HG03439 (cell line): ENCODE results near the gene VWF.

Experiments used
- ATAC-seq: cut with Tn5 transposase; IDR thresholded peaks from one replicate; pipeline ENCODE4 v1.9.1; 2021; ENCODE audit warnings: mild to moderate bottlenecking, moderate library complexity; ENCODE audit not compliant: unreplicated experiment

Gene VWF

DNA sequence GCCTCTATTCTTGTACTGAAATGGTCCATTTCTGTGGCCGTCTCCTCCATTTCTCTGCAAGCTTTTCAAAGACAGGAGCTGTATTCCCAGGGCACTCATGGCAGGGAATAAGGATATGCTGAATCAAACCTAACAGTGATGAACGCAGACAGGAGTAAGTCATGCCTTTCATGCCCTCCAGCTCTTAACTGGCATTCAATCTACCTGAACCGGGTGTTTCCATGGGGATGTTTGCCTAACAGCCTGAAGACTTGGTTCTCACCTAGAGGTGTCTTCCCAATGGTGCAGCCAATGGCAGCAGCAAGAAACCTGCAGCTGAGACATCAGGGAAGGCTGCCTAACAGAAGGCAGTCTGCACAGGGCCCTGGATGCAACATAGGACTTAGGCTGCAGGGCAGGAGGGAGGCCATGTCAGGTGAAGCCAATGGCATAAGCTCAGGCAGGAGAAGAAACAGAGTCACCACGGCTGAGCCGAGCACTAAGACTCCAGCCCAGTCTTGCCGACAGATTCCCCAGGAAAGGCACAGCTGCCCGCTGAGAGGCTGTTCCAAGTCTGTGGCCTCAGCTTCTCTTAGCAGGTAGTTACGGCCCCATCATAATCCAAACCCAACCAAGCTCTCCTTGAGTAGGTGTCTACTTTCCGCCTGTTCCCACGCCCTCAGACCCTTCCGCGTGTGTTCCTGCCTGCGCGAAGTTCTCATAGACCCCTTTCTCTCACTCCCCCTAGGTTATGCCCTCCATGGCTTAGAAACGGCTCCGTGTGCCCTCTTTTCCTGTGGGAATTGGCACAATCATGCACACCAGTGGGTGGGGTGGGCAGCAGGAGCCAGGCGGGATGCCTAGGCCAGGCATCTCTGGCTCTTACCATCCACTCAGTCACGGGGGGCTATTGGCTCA is 44.1 kb downstream of the VWF start:
- ATAC-seq: no peak

DNA sequence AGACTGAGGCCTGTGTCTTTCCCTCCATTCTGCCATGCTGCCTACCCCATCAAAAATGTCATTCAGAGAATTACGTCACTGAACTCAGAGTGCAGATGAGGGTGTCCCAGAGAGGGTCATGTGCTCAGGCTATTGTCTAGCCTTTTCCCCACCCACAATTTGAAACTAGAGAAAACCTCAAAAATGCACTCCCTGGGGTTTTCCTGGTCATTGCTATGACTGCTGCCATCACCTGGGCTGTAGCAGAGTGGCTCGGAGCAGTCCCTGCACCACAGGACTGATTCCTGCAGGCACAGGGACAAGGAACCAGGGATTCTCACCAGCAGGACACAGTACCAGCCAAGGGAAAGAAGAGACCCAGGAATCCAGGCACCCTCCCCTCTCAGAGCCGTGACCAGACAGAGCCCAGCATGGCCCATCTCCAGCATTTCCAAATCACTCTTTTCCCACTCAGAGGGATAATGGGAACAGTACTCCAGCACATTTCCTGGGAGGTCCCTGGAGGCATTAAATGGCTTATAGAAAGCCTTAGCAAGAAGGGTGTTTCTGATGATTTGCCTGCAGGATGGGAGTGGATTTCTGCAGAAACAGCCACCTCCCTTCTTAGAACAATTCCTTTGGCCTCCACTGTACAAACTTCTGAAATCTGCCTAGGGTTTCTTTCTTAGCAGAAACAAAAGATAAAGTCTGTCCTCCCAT is 45.9 kb downstream of the VWF start:
- no peak for ATAC-seq

DNA sequence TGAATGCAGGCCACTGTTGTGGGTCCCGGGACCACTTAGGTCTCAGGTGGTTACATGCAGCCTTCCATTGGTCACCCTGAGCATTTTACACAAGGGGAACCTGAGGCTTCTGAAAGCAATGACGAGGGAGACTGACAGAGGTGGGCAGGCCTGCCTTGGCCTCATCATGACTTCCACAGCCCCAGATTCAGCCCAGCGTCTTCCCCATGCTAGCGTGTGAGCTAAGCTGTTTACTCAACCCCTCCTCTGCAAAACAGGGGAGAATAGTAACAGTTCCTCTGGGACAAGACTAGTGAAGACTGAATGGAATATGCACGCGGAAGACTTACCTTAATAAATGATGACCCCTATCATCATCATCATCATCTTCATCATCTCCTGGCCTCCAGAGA is 46.8 kb downstream of the VWF start:
- ATAC-seq: no peak

DNA sequence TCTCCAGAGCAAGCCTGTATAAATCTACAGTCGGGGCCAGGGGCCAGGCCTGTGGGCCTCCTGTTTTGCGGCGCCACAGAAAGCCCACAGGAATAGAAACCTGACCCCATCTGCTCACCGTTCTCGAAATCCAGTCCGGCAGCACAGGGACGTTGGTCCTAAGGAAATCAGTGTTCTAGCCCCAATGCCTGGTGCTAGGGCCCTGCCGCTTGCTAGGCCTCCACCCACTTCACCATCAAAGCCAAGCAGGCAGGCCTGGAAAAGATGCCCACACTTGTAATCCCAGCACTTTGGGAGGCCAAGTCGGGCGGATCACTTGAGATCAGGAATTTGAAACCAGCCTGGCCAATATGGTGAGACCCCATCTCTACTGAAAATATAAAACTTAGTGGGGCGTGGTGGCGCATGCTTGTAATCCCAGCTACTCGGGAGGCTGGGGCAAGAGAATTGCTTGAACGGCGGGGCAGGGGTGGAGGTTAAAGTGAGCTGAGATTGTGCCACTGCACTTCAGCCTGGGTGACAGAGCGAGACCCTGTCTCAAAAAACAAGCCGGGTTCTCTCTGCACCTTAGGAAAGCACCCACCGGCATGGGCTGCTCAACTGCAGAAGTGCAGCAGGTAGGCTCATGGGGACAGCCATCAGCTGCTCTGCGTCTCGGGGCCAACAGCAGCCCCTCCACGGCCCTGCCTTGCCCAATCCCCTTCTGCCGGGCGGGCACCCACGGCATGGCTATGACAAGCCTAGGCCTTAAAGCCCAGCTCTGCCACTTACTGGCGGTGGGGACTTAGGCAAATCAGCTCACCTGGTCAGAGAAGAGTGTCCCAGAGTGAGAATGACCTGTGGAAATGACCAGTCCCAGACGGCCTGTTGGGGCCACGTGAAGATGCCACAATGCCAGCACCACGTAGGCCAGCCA is 47.4 kb downstream of the VWF start:
- ATAC-seq: no peak

DNA sequence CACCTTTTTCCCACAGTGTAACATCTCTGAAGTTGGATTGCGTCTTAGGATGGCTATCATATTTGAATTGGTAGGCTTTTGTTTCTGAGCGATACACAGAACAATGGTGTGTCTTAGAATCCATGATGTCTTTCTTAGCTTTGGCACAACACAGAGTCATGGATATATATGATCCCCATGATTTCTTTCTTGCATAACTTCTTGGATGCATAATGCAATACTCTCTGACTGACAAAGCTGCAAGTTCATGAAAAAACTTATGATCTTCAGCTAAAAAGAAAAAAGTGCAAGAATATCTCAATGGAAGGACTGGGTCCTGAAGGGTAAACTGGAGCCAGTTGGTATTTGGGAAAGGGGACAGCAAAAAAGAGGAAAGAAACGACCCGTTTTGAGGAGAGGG is 48.1 kb downstream of the VWF start:
- no peak for ATAC-seq

DNA sequence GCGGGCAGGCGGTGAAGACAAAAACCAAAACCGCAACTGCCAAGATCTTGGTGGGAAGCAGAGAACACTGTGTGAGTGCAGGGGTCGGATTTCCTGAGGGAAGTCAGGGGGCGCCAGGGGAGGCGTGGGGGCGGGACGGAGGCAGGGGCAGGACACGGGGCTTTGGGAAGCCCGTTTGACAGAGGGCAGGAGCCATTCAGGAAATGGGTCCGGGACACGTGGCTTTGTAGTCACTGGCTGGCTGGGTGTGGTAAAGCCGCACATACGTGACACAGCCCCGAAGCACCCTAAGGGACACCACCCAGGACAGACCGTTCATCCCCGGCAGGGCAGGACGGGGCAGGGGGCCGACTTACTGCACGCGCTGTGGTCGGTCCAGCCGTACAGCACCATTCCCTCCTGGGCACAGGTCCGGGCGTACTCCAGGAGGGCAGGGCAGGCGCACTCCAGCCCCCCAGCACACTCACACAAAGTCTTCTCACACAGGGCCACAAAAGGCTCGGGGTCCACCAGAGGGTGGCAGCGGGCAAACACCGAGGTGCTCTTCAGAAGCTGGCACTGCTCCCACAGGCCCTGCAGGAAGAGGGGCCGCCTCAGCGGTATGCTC is 49.4 kb downstream of the VWF start:
- no peak for ATAC-seq

DNA sequence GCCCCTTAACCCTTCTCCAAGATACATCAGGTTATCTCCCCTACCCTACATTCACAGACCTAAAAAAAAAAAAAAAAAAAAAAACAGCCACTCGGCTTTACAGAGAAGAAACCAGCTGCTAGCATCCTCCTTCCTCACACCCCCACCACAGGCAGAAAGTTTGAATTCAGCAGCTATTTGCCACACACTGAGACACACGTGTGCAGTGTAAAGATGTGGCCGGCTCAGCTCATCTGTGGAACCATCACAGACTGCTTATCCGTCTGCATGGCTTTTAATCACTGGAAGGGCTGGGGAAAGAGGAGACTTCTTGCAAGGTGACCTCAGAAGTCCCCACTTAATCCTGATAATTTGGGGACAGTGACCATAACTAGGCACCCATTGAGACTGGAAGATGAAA is 50.0 kb downstream of the VWF start:
- ATAC-seq: no peak

DNA sequence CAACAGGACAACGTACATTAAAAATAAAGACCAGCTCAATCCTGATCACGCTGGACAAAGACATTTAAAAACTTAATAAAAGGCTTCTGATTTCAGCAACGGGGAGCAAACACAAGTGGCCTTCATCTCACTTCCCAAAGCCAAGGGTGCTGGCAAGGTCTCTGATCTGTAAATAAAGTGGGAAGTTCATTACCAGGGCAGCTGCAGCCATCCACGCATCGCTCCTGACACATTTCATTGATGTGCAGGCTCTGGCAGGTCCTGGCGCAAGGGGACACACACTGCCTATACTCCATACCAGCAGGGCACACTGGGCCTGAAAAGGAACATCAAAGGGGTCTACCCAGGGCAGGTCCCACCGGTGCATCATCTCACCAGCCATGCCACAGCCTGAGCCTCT is 51.0 kb downstream of the VWF start:
- no peak for ATAC-seq

DNA sequence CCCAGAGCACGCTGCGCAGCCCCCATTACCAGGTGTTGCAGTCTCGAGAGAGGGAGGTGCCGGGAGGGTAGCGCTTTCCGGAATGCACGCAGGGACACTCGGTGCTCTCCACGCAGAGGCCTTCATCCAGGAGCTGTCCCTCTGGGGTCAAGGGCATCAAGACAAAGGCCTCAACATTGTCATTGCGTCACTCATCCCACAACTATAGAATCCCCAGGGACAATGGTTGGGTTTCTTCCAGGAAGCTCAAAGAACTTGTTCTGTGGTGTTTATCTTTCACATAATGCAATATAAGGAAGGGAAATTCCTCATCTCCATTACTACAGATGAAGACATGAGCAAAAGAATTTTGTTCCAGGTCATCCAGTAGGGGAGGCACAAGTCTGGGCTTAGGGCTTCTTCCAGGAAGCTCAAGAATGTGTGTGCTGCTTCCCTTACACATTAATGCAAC is 52.1 kb downstream of the VWF start:
- no peak for ATAC-seq

DNA sequence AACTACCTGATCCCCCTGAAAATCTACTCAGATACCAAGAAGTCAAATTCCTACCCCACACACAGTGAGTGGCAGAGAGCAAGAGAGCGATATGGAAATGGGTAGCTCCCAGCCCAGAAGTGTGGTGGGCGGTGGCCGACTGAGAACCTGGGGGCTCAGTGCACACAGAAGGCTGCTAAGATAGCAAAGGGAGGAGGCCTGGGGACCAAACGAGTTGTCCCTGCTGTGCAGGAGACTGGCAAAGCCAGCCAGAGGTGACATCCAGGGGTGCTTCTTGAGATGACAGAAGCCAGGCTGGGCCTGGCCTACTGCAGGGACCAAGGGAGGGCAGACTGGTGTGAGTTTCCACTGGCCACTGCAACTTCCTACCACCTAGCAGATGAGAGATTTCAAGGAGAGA is 52.9 kb downstream of the VWF start:
- ATAC-seq: no peak

DNA sequence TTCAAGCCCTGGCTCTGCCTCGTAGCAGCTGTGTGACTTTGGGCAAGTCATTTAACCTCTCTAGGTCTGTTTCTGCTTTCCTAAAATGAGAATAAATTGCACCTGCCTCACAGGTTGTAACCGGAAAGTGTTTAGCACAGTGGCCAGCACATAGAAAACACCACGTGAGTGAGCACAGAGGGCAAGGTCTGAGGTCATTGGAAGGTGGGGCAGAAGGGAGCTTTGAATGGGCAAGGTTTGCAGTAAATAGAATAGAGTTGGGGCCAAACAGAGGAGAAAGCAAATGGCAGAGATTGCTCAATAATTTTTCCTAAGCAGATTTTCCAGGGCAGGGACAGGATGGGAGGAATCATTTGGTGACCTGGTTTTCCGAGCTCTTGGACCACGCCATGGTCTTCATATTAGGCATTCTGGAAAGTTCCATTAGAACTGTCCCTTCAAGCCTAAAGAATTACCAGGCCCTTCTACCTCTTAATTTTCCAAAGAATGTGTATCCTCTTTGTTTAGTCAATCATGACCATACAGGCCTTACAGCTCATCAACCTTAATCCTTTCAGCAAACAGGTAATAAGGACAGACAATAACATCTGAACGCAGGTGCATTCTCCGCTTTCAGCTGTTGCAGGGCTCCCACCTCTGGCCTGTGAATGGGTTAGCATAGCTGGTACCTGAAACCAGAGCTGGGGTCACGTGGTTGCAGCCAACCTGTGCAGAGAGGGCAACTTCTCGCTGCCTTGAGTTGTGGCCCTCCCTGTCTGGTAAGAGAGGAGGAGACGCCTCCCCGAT is 53.8 kb downstream of the VWF start:
- ATAC-seq: no peak

DNA sequence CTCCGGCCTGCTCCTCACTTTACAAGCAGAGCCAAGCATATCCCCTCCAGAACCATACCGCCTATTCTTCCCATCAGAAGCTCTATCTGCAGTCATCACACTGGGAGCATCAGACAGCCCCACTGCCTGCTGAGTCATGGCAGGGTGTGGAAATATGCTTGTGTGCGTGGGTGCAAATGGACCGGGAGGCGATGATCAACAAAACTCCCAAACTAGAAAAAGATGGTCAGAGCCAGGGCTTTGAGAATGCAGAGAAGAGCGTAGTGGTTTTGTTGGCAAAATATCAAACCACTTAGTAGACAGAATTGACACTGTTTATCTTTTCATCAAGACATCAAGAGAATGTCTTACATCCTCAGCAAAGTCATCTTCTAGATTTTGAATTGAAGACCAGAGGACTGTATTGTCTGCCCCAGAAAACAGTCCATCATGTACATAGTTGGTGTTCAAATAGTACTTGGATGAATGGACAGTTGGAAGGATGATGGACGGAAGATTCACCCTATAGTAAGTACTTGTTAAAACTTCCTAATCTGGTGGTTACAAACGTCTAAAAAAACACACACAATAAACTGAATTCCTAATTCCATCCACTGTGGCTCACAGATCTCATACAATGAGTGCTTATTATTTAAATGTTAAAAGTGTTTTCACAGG is 54.9 kb downstream of the VWF start:
- ATAC-seq: no peak

DNA sequence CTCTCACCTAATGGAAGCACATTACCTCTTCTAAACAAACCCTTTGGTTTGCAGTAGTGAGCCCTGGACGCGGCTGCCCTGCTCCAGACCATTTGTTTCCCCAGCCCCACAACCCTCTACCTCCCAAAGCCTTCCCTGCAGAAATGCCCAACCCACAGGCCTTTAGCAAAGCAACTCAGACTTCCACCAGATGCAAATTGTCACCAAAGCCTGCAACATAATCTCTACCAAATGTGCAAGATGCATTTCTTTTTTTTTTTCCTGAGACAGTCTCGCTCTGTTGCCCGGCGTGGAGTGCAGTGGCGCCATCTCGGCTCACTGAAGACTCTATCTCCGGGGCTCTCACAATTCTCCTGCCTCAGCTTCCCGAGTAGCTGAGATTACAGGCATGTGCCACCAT is 56.2 kb downstream of the VWF start:
- no peak for ATAC-seq

DNA sequence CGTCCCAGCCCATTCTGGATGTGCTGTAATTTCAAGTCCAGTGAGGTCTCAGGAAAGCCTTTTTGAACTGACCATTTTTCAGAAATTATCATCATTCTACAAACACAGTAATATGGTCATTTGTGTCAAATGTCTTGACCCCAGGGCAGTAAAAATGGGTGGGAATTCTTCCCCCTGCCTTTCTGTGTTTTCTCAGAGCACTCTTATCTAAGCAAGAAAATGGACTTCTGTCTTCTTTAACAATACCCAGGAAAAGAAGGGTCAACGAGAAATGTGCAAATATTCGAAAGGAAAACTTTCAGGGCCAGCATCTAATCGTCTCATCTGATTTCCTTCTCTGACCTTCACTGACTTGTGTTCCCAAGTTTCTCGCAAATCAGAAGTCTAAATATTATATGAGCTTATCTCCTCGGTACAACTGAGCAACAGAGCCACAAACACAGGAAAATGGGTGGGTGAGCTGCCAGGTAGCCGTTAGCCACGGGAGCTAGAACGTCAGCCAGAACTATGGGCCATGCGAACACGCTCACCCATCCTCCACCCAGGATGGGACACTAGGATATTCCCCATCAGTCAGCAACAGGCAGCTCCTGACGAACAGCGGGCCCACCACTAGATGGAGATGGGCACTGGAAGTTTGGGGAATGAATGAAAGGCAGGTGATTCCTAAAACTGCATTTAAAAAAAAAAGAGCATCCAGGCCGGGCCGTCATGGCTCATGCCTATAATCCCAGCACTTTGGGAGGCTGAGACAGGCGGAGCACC is 57.1 kb downstream of the VWF start:
- ATAC-seq: no peak

DNA sequence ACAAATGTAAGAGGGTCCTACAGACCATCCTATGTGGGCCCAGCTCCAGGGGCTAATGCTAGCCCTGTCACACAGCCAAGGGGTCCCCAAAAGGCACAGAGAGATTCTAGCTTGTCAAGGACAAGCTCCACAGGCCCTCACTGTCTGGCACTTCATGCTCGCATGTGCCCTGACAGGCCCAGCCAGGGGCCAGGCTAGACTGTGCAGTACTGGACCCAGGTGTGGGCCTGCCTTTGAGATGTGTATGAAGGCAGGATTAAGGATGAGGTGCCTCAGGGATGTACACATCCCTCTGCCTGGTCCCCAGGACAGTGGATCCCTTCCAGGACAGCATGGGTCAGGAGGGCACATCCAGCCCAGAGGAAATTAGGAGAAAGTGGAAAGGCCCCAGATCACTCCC is 57.8 kb downstream of the VWF start:
- no peak for ATAC-seq

DNA sequence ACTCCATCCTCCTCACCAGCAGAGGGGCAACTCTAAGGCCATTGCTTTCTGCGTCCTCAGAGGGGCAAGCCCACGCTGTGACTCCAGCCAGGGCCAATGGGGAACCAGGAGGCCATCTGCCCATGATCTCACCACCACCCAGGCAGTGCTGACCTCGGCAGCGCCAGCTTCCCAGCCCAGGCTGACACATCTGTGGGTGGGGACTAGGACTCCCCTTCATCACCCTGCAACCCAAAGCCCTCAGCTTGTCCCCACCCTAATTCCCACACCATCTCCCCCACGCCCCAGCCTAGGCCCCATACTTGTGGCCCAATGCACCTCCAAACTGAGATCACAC is 58.6 kb downstream of the VWF start:
- no peak for ATAC-seq

DNA sequence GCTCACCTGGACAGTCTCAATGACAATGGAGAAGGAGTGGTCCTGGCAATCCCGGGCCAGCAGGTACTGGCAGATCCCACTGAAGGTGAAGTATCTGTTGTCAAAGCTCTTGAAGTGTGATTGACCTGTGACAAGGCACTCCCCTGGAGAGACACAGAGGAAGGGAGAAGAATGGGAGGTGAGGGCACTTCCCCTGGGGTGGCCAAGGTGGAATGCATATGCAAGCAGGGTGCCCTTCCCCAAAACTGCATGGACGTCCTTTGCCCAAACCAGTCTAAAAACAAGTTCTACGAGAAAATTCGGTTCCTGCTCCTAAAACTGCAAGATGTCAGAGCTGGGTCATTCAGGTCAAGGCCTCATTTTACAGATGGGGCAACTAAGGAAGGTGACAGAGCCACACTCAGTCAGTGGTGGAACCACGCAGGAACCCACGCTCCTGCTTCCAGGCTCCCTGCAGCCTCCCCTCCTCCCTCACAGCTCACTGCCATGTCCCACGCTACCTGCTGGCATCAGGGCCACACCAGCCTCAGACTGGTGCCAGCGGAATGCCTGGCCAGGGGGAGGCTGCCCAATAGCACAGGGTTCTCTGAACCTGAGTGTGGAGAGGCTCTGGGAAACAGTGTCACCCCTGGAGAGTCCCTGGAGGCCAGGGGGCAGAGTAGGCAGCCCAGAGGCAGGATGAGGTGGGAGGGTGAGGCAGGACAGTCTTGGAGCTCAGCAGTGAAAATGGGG is 59.2 kb downstream of the VWF start:
- no peak for ATAC-seq
